Duodenal mucosa (tissue), 2 donors: ENCODE results near the gene ST6GALNAC1.

Experiments
- H3K27ac ChIP-seq: one replicate; pipeline ENCODE4 v1.7.0; 2013; ENCODE audit warnings: low read depth, low read length
- H3K27me3 ChIP-seq, 2 donors: one replicate each; pipeline ENCODE4 v1.7.0; 2013; ENCODE audit warnings: low read length in 2 of 2, control low read depth in 1 of 2; ENCODE audit not compliant: insufficient read depth in 2 of 2, control insufficient read depth in 1 of 2
- H3K36me3 ChIP-seq, 2 donors: one replicate each; pipeline ENCODE4 v1.7.0; 2013; ENCODE audit warnings: low read length in 2 of 2, control low read depth in 1 of 2; ENCODE audit not compliant: insufficient read depth in 2 of 2, control insufficient read depth in 1 of 2
- H3K4me1 ChIP-seq, 2 donors: one replicate each; pipeline ENCODE4 v1.7.0; 2013; ENCODE audit warnings: low read length in 2 of 2, control low read depth in 1 of 2; ENCODE audit not compliant: insufficient read depth in 2 of 2, control insufficient read depth in 1 of 2
- H3K4me3 ChIP-seq, 2 donors: one replicate each; pipeline ENCODE4 v1.7.0; 2013; ENCODE audit warnings: low read length in 2 of 2, low read depth in 1 of 2
- H3K9ac ChIP-seq, 2 donors: one replicate each; pipeline ENCODE4 v1.7.0; 2013; ENCODE audit warnings: low read length in 2 of 2, low read depth in 1 of 2
- H3K9me3 ChIP-seq, 2 donors: one replicate each; pipeline ENCODE4 v1.7.0; 2013; ENCODE audit warnings: low read length in 2 of 2, control low read depth in 1 of 2; ENCODE audit not compliant: control insufficient read depth in 1 of 2

Gene ST6GALNAC1

DNA sequence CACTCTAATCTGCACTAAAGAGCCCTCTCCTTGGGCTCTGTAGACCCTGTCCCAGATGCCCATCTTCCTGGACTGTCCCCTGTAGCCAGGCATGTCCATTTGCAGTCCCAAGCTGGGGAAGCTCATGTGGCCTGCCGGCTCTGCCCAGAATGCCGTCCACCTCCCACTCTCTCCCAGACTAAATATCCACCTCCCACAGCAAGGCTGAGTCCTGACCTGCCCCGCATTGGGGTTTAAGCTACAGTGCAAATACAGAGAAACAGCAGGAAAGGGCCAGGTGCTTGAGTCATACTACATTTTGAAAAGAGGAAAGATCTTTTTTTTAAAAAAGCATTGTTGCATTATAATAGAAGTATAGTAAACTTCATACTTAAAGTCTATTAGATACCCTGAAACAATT is 60.9 kb downstream of the ST6GALNAC1 start:
- Histone ChIP-seq H3K4me1 (peaks cover 4 to 11% of the 10 kb centered on the region in 2 donors), H3K36me3 (no peaks in the 10 kb centered on the region), H3K27me3 (peaks cover 21 to 22% of the 10 kb centered on the region in 2 donors), H3K4me3 (no peak overlapping the region), H3K9ac (no peak overlapping the region), H3K9me3 (no peaks in the 10 kb centered on the region), H3K27ac (no peak overlapping the region)

DNA sequence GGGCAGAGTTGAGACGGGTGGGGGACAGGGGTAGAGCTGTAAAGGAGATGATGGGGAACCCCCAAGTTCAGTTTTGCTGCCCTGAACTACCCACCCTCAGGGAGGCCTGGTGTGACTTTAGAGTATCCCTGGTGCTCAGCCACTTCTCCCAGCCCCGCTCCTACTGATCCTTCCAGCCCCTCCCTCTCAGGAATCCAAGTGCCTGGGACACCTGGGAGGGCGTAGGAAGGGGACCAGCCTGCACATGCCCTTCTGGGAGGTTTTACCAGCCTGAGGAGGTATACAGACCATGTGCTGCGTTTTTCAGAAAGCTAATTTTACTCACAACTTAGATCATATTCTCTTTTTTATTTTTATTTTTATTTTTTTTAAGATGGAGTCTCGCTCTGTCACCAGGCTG is 62.0 kb downstream of the ST6GALNAC1 start:
- H3K36me3 ChIP-seq: no peaks in the 10 kb centered on the region
- H3K4me3 ChIP-seq: no peak overlapping the region
- H3K9me3 ChIP-seq: no peaks in the 10 kb centered on the region
- peaks cover 4 to 11% of the 10 kb centered on the region in 2 donors for H3K4me1 ChIP-seq
- H3K27ac ChIP-seq: no peak overlapping the region
- H3K9ac ChIP-seq: no peak overlapping the region
- H3K27me3 ChIP-seq: peaks cover 13% of the 10 kb centered on the region in 2 donors

DNA sequence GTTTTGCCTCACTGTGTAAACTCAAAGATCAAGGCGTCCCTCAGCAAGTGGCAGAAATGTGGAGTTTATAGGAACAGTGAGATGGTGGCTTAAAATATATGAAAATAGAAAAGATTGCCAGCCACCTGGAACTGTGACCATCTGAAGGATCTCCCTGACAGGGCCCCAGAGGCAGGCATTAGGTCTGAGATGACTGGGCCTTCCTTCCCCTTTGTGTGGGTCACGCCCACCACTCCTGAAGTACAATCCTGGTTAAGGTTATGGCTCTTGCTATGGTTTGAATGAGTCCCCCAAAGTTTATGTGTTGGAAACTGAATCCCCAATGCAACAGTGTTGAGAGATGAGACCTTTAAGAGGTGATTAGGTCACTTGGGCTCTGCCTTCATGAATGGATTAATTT is 64.3 kb downstream of the ST6GALNAC1 start:
- Histone ChIP-seq H3K4me1 (peaks cover 0 to under 1% of the 10 kb centered on the region in 2 donors), H3K27ac (no peak overlapping the region), H3K36me3 (no peaks in the 10 kb centered on the region), H3K9me3 (no peaks in the 10 kb centered on the region), H3K4me3 (no peak overlapping the region), H3K27me3 (peaks cover 2% of the 10 kb centered on the region in 2 donors), H3K9ac (no peak overlapping the region)

DNA sequence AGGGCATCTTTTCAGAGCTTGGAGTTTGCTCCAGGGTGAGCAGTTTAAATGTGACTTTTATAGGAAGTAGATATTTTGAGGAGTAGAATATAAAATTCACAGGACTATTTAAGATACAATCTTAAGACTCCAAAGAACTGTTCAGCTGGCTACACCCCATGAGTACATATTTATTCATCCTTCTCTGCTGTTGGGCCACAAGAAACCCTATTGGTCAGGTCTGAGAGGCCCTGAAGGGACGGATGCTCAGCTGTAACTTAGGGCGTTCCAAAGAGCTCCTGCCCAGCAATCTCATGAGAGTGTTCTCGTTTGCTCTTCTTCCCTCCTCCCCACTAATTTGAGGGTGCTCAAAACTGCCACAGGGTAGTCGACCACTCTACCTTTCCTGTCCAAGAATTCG is 65.2 kb downstream of the ST6GALNAC1 start:
- Histone ChIP-seq H3K4me3 (no peak overlapping the region), H3K9ac (no peak overlapping the region), H3K27ac (no peak overlapping the region), H3K36me3 (no peaks in the 10 kb centered on the region), H3K27me3 (no peaks in the 10 kb centered on the region), H3K4me1 (no peaks in the 10 kb centered on the region), H3K9me3 (no peaks in the 10 kb centered on the region)

DNA sequence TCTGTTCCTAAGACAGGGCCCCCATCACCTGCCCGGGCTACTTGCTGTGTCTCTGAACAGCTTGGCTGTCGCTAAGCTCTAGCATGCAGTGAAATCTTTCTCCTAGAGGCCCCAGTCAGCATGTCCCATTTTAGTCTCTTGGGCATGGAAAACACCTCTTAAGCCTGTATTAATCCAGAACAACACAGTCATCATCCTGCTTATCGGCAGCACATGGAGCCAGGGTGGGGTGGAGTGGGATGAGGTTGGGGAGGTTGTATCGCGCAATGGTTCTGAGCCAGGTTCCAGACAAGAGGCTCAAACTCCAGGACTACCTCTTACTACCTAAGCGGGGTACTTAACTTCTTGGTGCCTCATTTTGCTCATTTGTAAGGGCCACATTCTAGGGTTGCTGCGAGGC is 65.7 kb downstream of the ST6GALNAC1 start:
- H3K4me3 ChIP-seq: no peak overlapping the region
- H3K27ac ChIP-seq: no peak overlapping the region
- no peaks in the 10 kb centered on the region for H3K36me3 ChIP-seq
- no peak overlapping the region for H3K9ac ChIP-seq
- H3K4me1 ChIP-seq: no peaks in the 10 kb centered on the region
- H3K9me3 ChIP-seq: no peaks in the 10 kb centered on the region
- H3K27me3 ChIP-seq: no peaks in the 10 kb centered on the region

DNA sequence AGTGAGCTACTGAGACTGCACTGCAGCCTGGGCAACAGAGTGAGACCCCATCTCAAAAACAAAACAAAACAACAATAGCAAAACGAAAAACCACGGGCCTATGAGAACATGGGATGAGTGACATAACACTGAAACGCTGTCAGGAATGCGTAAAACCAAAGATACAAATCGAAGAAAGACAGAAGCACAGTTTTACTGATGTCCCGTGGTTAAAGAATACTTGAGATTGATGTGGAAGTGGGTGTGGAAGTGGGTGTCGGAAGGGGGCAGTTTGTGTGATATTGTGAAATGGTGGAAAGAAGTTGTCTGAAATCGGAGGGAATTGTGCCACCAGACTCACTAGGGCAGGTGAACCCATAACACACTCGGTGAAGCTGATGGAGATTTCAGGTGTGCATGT is 67.4 kb downstream of the ST6GALNAC1 start:
- Histone ChIP-seq H3K4me1 (no peaks in the 10 kb centered on the region), H3K4me3 (no peak overlapping the region), H3K36me3 (no peaks in the 10 kb centered on the region), H3K27me3 (no peaks in the 10 kb centered on the region), H3K27ac (no peak overlapping the region), H3K9ac (no peak overlapping the region), H3K9me3 (no peaks in the 10 kb centered on the region)

- Histone ChIP-seq H3K27ac (no peak overlapping the region), H3K9me3 (no peaks in the 10 kb centered on the region), H3K4me3 (no peak overlapping the region), H3K9ac (no peak overlapping the region), H3K27me3 (no peaks in the 10 kb centered on the region), H3K36me3 (no peaks in the 10 kb centered on the region), H3K4me1 (no peaks in the 10 kb centered on the region)
Measured at GRCh38 chr17:76575570-76575969, 68.0 kb downstream of the ST6GALNAC1 start.
